GM12874 (cell line): Measurements from ENCODE around the gene LYPD6.

Source experiments
- TF ChIP-seq, protein P1 (sequence below): IDR thresholded peaks from 2 replicates; pipeline ENCODE4 v1.5.1; 2011; ENCODE audit warnings: low read depth, mild to moderate bottlenecking, control low read depth, low read length, moderate library complexity; ENCODE audit not compliant: insufficient read depth

The LYPD6 gene

DNA sequence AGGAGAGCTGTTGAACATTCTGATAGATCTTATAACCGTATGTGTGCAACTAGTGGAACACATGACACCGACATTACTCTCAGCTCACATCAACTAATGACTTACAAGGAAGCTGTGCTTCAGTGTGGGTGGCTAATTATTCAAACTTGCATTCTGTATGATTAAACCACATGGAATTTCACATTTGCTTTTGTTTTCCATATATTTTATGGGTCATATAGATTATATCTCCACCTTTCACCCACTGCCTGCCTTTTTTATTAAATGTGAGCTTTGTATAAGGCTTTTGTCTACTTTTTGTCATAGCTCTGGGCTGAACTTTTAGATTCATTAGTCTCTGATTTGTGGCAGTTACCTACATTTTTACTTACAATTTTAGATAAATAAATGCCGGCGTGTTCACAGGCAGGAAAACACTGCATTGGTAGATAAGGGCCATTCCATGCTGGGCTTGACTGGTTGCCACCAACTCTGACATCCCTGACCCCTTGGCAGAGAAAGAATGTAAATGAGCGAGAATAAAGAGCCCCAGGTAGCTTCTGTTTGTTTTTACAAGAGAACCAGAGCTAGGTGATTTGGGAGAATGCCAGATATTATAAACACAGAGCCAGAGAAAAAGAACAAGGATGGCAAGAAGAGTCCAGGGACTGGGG, 35.7 kb downstream of the LYPD6 start:
- TF ChIP-seq, protein P1, sequence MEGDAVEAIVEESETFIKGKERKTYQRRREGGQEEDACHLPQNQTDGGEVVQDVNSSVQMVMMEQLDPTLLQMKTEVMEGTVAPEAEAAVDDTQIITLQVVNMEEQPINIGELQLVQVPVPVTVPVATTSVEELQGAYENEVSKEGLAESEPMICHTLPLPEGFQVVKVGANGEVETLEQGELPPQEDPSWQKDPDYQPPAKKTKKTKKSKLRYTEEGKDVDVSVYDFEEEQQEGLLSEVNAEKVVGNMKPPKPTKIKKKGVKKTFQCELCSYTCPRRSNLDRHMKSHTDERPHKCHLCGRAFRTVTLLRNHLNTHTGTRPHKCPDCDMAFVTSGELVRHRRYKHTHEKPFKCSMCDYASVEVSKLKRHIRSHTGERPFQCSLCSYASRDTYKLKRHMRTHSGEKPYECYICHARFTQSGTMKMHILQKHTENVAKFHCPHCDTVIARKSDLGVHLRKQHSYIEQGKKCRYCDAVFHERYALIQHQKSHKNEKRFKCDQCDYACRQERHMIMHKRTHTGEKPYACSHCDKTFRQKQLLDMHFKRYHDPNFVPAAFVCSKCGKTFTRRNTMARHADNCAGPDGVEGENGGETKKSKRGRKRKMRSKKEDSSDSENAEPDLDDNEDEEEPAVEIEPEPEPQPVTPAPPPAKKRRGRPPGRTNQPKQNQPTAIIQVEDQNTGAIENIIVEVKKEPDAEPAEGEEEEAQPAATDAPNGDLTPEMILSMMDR = no peak

GRCh38 chr2:149370061-149370775, 39.8 kb downstream of the LYPD6 start:
- TF ChIP-seq, protein P1 = no peak

- TF ChIP-seq, protein P1 = no peak
Observed at GRCh38 chr2:149371476-149371875, 41.1 kb downstream of the LYPD6 start.

DNA sequence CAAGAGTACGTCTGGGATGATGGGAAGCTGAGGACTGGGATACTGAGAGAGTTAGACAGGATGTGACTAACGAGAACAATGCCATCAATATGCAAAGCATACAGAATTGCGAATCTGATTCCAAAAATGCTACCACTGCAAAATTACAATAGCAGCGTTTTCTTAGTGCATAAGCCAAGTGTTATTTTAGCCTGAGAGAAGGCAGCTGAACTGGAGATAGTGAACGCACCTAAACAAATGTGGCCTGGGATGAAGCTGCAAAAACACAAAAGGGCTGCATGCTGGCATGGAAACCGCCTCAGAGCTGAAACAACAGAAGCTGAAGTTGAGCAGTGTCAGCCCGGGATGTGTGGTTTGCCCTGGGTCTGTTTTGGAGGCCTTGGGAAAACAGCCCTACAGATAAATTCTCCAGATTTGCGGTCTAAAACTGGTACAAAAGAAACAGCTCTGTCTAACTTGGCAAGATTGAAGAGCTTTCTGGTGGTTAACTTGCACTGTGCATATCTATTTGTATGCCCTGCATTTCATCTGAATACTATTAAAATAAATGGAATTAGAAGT, 45.5 kb downstream of the LYPD6 start:
- TF ChIP-seq, protein P1 = no peak

DNA sequence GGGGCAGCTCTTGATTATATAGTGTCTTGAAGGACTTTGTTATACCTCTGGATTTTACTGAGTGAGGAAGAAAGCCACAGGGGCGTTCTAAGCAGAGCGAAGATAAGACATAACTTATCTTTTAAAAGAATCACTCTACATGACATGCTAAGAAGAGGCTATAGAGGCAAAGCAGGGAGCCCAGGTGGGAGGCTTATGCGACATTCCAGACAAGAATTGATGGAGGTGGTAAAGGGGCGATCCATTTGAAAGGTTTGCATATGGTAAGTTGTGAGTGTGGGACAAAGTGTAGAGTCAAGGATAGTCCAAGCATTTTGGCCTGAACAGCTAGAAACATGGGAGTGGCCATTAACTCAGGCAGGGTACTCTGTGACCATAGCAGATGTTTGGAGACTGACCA, 49.8 kb downstream of the LYPD6 start:
- TF ChIP-seq, protein P1 = no peak

GRCh38 chr2:149383340-149383739, 53.0 kb downstream of the LYPD6 start:
- TF ChIP-seq, protein P1 = no peak

DNA sequence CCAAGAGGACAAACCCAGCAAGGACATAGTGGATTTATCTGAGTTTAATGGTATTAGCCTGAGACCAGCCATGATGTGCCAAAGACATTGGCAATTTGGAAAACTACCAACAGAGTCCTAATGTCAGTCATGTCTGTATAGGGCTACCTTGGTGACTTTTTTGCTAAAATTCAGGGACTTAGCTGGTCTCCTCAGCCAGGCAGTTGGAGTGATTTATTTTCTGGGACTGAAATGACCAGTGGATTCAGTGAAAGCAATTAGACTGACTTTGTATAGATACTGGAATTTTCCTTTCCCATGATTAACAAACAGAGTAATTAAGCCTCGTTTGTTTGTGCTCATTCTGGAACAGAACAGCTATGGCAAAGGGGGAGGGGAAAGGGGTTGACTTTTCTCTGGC, 55.0 kb downstream of the LYPD6 start:
- TF ChIP-seq, protein P1 = no peak
